IMR-90 (cell line): ENCODE data around the gene ZNF618.

Source experiments
- BHLHE40 ChIP-seq: fragments of 150-350 bp; IDR thresholded peaks from 2 replicates; pipeline ENCODE4 v1.6.1; 2016; ENCODE audit warnings: mild to moderate bottlenecking, low read depth, low read length
- CEBPB ChIP-seq: IDR thresholded peaks from 2 replicates; pipeline ENCODE4 v1.6.1; 2012; ENCODE audit warnings: low read depth, low read length, improper control_type of control experiment
- CTCF ChIP-seq: conservative IDR thresholded peaks from 2 replicates; pipeline ENCODE4 v1.5.1; 2012; ENCODE audit warnings: mild to moderate bottlenecking, low read depth, low read length, improper control_type of control experiment
- ELK1 ChIP-seq: fragments of 150-350 bp; IDR thresholded peaks from 2 replicates; pipeline ENCODE4 v1.6.1; 2016; ENCODE audit warnings: low read depth, mild to moderate bottlenecking, low read length, moderate library complexity, borderline replicate concordance
- MAFK ChIP-seq: IDR thresholded peaks from 2 replicates; pipeline ENCODE4 v1.6.1; 2012; ENCODE audit warnings: low read depth, low read length, improper control_type of control experiment
- POLR2A ChIP-seq: IDR thresholded peaks from 2 replicates; pipeline ENCODE4 v1.6.1; 2012; ENCODE audit warnings: mild to moderate bottlenecking, low read depth, low read length
- RAD21 ChIP-seq: IDR thresholded peaks from 2 replicates; pipeline ENCODE4 v1.6.1; 2012; ENCODE audit warnings: low read length, improper control_type of control experiment
- SMC3 ChIP-seq: fragments of 150-350 bp; IDR thresholded peaks from 2 replicates; pipeline ENCODE4 v1.6.1; 2016; ENCODE audit warnings: low read depth, mild to moderate bottlenecking, antibody characterized with exemption, low read length, moderate library complexity
- USF2 ChIP-seq: fragments of 150-350 bp; IDR thresholded peaks from 2 replicates; pipeline ENCODE4 v1.6.1; 2017; ENCODE audit warnings: mild to moderate bottlenecking, antibody characterized with exemption, low read length, low read depth

GRCh38 chr9:113993838-113994540 is 117.9 kb downstream of the ZNF618 start:
- no peak for TF ChIP-seq POLR2A
- no peak for TF ChIP-seq CTCF
- no peak for TF ChIP-seq RAD21
- no peak for TF ChIP-seq BHLHE40
- no peak for TF ChIP-seq CEBPB
- no peak for TF ChIP-seq ELK1
- no peak for TF ChIP-seq SMC3
- no peak for TF ChIP-seq USF2
- TF ChIP-seq MAFK = no peak
